K562 (cell line): ENCODE data around the gene NDUFB3. TPM values are rescaled to one million over a fixed set of nuclear protein-coding genes. Genes with fewer than 3 reads are reported as not detected.

Source experiments
- PCBP2 ChIP-seq: fragments of 200-400 bp; formaldehyde crosslinking; IDR thresholded peaks from 2 replicates; pipeline ENCODE4 v1.6.1; 2018; ENCODE audit warnings: low read length, low read depth, mild to moderate bottlenecking, moderate library complexity; ENCODE audit not compliant: poor library complexity, severe bottlenecking
- SRSF9 ChIP-seq: fragments of 200-400 bp; formaldehyde crosslinking; IDR thresholded peaks from 2 replicates; pipeline ENCODE4 v1.6.1; 2017; ENCODE audit warnings: low read depth, low read length, borderline replicate concordance
- ZNF133 ChIP-seq: fragments of 250-450 bp; sonication (Bioruptor Pico); IDR thresholded peaks from 2 replicates; pipeline ENCODE4 v1.4.0; 2020; ENCODE audit warnings: mild to moderate bottlenecking
- ZNF174 ChIP-seq: fragments of 250-450 bp; sonication (Bioruptor Pico); IDR thresholded peaks from 2 replicates; pipeline ENCODE4 v1.4.0; 2020; ENCODE audit warnings: mild to moderate bottlenecking
- polyA plus RNA-seq, 8 experiments: library from polyadenylated mRNA; depleted of rRNA in 4 of 8; stranded (reverse) in 5 of 8; unstranded in 3 of 8; fragments of >200 nt; fragmentation: Nextera tagmentation in 2 of 8; fragmentation: Illumina TruSeq in 1 of 8; extraction: Ambion mirVana in 2 of 8; extraction: Trizol in 1 of 8; gene quantifications; 2 replicates each; pipeline versions ENCODE4 v1.2.1 to v1.2.3, GENCODE V29; 2011 to 2014; ENCODE audit warnings: inconsistent platforms in 1 of 8, missing spikeins in 1 of 8
- total RNA-seq, 7 experiments: library from RNA; depleted of rRNA in 6 of 7; stranded (reverse); fragments of >200 nt in 6 of 7; fragmentation: Illumina TruSeq in 2 of 7; extraction: Trizol in 2 of 7; gene quantifications; 2 replicates each; pipeline versions ENCODE4 v1.2.1 to v1.2.3, GENCODE V29; 2011 to 2021; ENCODE audit warnings: low replicate concordance in 1 of 7
- TF ChIP-seq, protein P1 (sequence below): fragments of 450-650 bp; IDR thresholded peaks from 2 replicates; pipeline ENCODE4 v1.6.1; 2016; ENCODE audit warnings: mild to moderate bottlenecking, moderate library complexity
- TF ChIP-seq, protein P2 (sequence below): sonication (generic); IDR thresholded peaks from 2 replicates; pipeline ENCODE4 v1.6.1; 2016

The NDUFB3 gene
- total and polyA plus RNA-seq, 9 of the 15 experiments (the other 6 are each of a cell fraction or from before 2014, with no cell fraction given), result 126 to 786 (median 156) TPM

DNA sequence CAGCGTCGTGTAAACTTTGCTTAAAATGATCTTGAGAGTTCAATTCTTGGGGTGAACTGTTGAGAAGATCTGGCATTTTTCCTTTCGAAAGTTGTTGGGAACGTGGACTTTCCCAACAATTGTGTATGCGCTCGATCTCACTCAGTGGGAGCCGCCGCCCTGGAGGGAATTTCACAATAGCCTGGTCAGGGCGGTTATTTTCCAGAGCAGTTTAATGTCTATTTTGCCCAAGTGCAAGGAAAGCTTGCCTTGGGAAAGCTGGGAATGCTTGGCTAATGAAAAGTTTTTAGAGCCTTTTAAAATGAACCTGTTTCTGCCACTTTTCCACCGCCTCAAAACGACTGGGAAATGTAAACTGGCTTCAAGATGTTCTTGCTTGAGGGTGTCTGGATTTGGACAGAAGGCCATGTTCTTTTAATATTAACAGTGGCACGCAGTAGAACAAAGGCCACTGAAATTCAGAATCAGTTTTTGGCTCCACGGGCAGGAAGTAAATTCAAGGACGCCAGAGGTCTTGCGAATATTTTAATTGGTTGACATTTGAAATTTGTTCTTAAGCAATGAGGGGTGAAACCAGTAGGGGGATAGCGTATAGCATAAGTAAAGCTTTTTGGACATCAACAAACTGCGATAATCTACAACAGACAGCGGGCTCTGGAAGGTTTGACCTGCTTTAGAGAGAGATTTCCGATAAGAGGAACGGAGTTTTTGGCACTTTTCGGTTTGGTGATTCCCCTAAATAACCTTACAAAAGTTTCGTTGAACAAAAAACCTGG lies 45.3 kb downstream of the NDUFB3 start (continued):
- TF ChIP-seq, protein P1, sequence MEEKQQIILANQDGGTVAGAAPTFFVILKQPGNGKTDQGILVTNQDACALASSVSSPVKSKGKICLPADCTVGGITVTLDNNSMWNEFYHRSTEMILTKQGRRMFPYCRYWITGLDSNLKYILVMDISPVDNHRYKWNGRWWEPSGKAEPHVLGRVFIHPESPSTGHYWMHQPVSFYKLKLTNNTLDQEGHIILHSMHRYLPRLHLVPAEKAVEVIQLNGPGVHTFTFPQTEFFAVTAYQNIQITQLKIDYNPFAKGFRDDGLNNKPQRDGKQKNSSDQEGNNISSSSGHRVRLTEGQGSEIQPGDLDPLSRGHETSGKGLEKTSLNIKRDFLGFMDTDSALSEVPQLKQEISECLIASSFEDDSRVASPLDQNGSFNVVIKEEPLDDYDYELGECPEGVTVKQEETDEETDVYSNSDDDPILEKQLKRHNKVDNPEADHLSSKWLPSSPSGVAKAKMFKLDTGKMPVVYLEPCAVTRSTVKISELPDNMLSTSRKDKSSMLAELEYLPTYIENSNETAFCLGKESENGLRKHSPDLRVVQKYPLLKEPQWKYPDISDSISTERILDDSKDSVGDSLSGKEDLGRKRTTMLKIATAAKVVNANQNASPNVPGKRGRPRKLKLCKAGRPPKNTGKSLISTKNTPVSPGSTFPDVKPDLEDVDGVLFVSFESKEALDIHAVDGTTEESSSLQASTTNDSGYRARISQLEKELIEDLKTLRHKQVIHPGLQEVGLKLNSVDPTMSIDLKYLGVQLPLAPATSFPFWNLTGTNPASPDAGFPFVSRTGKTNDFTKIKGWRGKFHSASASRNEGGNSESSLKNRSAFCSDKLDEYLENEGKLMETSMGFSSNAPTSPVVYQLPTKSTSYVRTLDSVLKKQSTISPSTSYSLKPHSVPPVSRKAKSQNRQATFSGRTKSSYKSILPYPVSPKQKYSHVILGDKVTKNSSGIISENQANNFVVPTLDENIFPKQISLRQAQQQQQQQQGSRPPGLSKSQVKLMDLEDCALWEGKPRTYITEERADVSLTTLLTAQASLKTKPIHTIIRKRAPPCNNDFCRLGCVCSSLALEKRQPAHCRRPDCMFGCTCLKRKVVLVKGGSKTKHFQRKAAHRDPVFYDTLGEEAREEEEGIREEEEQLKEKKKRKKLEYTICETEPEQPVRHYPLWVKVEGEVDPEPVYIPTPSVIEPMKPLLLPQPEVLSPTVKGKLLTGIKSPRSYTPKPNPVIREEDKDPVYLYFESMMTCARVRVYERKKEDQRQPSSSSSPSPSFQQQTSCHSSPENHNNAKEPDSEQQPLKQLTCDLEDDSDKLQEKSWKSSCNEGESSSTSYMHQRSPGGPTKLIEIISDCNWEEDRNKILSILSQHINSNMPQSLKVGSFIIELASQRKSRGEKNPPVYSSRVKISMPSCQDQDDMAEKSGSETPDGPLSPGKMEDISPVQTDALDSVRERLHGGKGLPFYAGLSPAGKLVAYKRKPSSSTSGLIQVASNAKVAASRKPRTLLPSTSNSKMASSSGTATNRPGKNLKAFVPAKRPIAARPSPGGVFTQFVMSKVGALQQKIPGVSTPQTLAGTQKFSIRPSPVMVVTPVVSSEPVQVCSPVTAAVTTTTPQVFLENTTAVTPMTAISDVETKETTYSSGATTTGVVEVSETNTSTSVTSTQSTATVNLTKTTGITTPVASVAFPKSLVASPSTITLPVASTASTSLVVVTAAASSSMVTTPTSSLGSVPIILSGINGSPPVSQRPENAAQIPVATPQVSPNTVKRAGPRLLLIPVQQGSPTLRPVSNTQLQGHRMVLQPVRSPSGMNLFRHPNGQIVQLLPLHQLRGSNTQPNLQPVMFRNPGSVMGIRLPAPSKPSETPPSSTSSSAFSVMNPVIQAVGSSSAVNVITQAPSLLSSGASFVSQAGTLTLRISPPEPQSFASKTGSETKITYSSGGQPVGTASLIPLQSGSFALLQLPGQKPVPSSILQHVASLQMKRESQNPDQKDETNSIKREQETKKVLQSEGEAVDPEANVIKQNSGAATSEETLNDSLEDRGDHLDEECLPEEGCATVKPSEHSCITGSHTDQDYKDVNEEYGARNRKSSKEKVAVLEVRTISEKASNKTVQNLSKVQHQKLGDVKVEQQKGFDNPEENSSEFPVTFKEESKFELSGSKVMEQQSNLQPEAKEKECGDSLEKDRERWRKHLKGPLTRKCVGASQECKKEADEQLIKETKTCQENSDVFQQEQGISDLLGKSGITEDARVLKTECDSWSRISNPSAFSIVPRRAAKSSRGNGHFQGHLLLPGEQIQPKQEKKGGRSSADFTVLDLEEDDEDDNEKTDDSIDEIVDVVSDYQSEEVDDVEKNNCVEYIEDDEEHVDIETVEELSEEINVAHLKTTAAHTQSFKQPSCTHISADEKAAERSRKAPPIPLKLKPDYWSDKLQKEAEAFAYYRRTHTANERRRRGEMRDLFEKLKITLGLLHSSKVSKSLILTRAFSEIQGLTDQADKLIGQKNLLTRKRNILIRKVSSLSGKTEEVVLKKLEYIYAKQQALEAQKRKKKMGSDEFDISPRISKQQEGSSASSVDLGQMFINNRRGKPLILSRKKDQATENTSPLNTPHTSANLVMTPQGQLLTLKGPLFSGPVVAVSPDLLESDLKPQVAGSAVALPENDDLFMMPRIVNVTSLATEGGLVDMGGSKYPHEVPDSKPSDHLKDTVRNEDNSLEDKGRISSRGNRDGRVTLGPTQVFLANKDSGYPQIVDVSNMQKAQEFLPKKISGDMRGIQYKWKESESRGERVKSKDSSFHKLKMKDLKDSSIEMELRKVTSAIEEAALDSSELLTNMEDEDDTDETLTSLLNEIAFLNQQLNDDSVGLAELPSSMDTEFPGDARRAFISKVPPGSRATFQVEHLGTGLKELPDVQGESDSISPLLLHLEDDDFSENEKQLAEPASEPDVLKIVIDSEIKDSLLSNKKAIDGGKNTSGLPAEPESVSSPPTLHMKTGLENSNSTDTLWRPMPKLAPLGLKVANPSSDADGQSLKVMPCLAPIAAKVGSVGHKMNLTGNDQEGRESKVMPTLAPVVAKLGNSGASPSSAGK, result 0 out of 2 replicates have a peak, but pooled peaks have one; percentile 4
- TF ChIP-seq SRSF9, result no peak
- TF ChIP-seq PCBP2, result no peak
- TF ChIP-seq ZNF133 (CRISPR knock-in tag), result no peak
- no peak for TF ChIP-seq ZNF174
- TF ChIP-seq, protein P2, sequence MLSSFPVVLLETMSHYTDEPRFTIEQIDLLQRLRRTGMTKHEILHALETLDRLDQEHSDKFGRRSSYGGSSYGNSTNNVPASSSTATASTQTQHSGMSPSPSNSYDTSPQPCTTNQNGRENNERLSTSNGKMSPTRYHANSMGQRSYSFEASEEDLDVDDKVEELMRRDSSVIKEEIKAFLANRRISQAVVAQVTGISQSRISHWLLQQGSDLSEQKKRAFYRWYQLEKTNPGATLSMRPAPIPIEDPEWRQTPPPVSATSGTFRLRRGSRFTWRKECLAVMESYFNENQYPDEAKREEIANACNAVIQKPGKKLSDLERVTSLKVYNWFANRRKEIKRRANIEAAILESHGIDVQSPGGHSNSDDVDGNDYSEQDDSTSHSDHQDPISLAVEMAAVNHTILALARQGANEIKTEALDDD, result peak; percentile 43; the same call in 1 of the 2 replicates
